ENCODE measurements around the gene MORF4L2.

MORF4L2 gene

GRCh38 chrX:103687696-103688201, 1.2 kb upstream of the MORF4L2 start:
- H3K4me1 ChIP-seq (ENCODE audit: control insufficient read depth in 1 of 2, insufficient read depth in 1 of 2, low read depth in 1 of 2, low read length in 1 of 2), result peaks cover 10 to 14% of the 10 kb centered on the region in 2 experiments
- TF ChIP-seq CTCF (IDR thresholded peaks at IDR 0.05), result peak; percentile 21
- peak overlapping the region; percentile 96 for H3K27ac ChIP-seq
- H3K36me3 ChIP-seq, result no peaks in the 10 kb centered on the region
- peak overlapping the region; percentile 73 to 84 for H3K4me3 ChIP-seq (ENCODE audit: low read depth in 1 of 2, low read length in 1 of 2)
- no peaks in the 10 kb centered on the region for H3K27me3 ChIP-seq
- H3K9me3 ChIP-seq, result no peaks in the 10 kb centered on the region

- peak; percentile 78 for TF ChIP-seq CTCF (IDR thresholded peaks at IDR 0.05)
- Histone ChIP-seq H3K4me3 (ENCODE audit: low read depth in 1 of 2, low read length in 1 of 2) (peak overlapping the region; percentile 73 to 84), H3K27me3 (no peaks in the 10 kb centered on the region), H3K4me1 (ENCODE audit: control insufficient read depth in 1 of 2, insufficient read depth in 1 of 2, low read depth in 1 of 2, low read length in 1 of 2) (peaks cover 10 to 14% of the 10 kb centered on the region in 2 experiments), H3K9me3 (no peaks in the 10 kb centered on the region), H3K36me3 (no peaks in the 10 kb centered on the region), H3K27ac (peak overlapping the region; percentile 96)
Measured at GRCh38 chrX:103687073-103687695, 685 bp upstream of the MORF4L2 start.

GRCh38 chrX:103685396-103685795, 1.1 kb downstream of the MORF4L2 start:
- Histone ChIP-seq H3K27me3 (no peaks in the 10 kb centered on the region), H3K36me3 (no peaks in the 10 kb centered on the region), H3K9me3 (no peaks in the 10 kb centered on the region), H3K4me3 (ENCODE audit: low read depth in 1 of 2, low read length in 1 of 2) (peak overlapping the region in 1 of 2 experiments; percentile 84), H3K4me1 (ENCODE audit: control insufficient read depth in 1 of 2, insufficient read depth in 1 of 2, low read depth in 1 of 2, low read length in 1 of 2) (peaks cover 10 to 14% of the 10 kb centered on the region in 2 experiments), H3K27ac (peak overlapping the region; percentile 96)
- no peak for TF ChIP-seq CTCF (IDR thresholded peaks at IDR 0.05)

- Histone ChIP-seq H3K4me3 (ENCODE audit: low read depth in 1 of 2, low read length in 1 of 2) (no peak overlapping the region), H3K4me1 (ENCODE audit: control insufficient read depth in 1 of 2, insufficient read depth in 1 of 2, low read depth in 1 of 2, low read length in 1 of 2) (peaks cover 6% of the 10 kb centered on the region in 2 experiments), H3K36me3 (peaks cover 22% of the 10 kb centered on the region)
Measured at GRCh38 chrX:103681443-103681842, 5.1 kb downstream of the MORF4L2 start.

GRCh38 chrX:103678199-103678993, 8.1 kb downstream of the MORF4L2 start:
- Histone ChIP-seq H3K9me3 (no peaks in the 10 kb centered on the region), H3K36me3 (peaks cover 37% of the 10 kb centered on the region), H3K4me1 (ENCODE audit: control insufficient read depth in 1 of 2, insufficient read depth in 1 of 2, low read depth in 1 of 2, low read length in 1 of 2) (no peaks in the 10 kb centered on the region), H3K27ac (no peak overlapping the region), H3K27me3 (no peaks in the 10 kb centered on the region), H3K4me3 (ENCODE audit: low read depth in 1 of 2, low read length in 1 of 2) (no peak overlapping the region)
- no peak for TF ChIP-seq CTCF (IDR thresholded peaks at IDR 0.05)

More at GRCh38 chrX:103681443-103681842, 5.1 kb downstream of the MORF4L2 start:
- TF ChIP-seq CTCF (IDR thresholded peaks at IDR 0.05), result no peak
- Histone ChIP-seq H3K9me3 (no peaks in the 10 kb centered on the region), H3K27ac (no peak overlapping the region), H3K27me3 (no peaks in the 10 kb centered on the region)

Data from neutrophil (primary cell).